PC-3 (cell line): ENCODE data around the gene UBR3. TPM values are rescaled to one million over a fixed set of nuclear protein-coding genes. Genes with fewer than 3 reads are reported as not detected.

Experiments
- ATAC-seq: fragments of 200-7000 bp; cut with Tn5 transposase; 2 replicates; pipeline ENCODE4 v1.9.1; 2020; ENCODE audit warnings: mild to moderate bottlenecking, moderate library complexity
- BruUV-seq: library from RNA; stranded (reverse); fragments of 400-500 nt; replicated peaks from 2 replicates; lab custom pipeline; 2021; lab: Mats Ljungman, UMichigan
- CTCF ChIA-PET: fragments of 300-600 bp; sonication (Branson Sonifier 250); formaldehyde crosslinking; loops from one replicate; lab custom pipeline; 2022; ENCODE audit warnings: antibody characterized with exemption; lab: Charles Lee
- POLR2A ChIA-PET: fragments of 300-600 bp; sonication (Branson Sonifier 250); formaldehyde crosslinking; loops from one replicate; lab custom pipeline; 2022; ENCODE audit warnings: antibody characterized with exemption; ENCODE audit not compliant: unreplicated experiment; lab: Charles Lee
- DNase-seq: peaks from one replicate; pipeline ENCODE4 v3.0.0-alpha.2; 2015
- H2AFZ ChIP-seq: fragments of 300-600 bp; sonication (generic); 2 replicates; pipeline ENCODE4 v1.6.0; 2016; ENCODE audit warnings: antibody characterized with exemption, low read length
- H3F3A ChIP-seq: fragments of 300-600 bp; sonication (generic); one replicate; pipeline ENCODE4 v1.6.0; 2017; ENCODE audit warnings: antibody characterized with exemption, low read length, control low read depth, mild to moderate bottlenecking; ENCODE audit not compliant: unreplicated experiment
- H3K27ac ChIP-seq: fragments of 300-600 bp; sonication (generic); 2 replicates; pipeline ENCODE4 v1.5.1; 2016; ENCODE audit warnings: mild to moderate bottlenecking, low read length
- H3K27me3 ChIP-seq: fragments of 300-600 bp; sonication (generic); 2 replicates; pipeline ENCODE4 v1.6.1; 2016; ENCODE audit warnings: low read length, mixed read lengths
- H3K36me3 ChIP-seq: fragments of 300-600 bp; sonication (generic); 2 replicates; pipeline ENCODE4 v1.6.1; 2016; ENCODE audit warnings: low read depth, mixed run types, low read length, mixed read lengths
- H3K4me1 ChIP-seq: fragments of 300-600 bp; sonication (generic); 2 replicates; pipeline ENCODE4 v1.5.1; 2016; ENCODE audit warnings: low read length; ENCODE audit not compliant: insufficient read depth
- H3K4me2 ChIP-seq: fragments of 300-600 bp; sonication (generic); 2 replicates; pipeline ENCODE4 v1.6.0; 2016; ENCODE audit warnings: low read length
- H3K4me3 ChIP-seq: fragments of 300-600 bp; sonication (generic); 2 replicates; pipeline ENCODE4 v1.5.1; 2016; ENCODE audit warnings: mild to moderate bottlenecking, low read length, mixed read lengths
- H3K79me2 ChIP-seq: fragments of 300-600 bp; sonication (generic); 2 replicates; pipeline ENCODE4 v1.6.1; 2017; ENCODE audit warnings: low read length, mixed read lengths
- H3K9ac ChIP-seq: fragments of 300-600 bp; sonication (generic); 2 replicates; pipeline ENCODE4 v1.6.0; 2016; ENCODE audit warnings: mild to moderate bottlenecking, low read length
- H3K9me2 ChIP-seq: fragments of 300-600 bp; sonication (generic); replicated peaks from 2 replicates; pipeline ENCODE4 v1.6.1; 2016; ENCODE audit warnings: mixed run types, low read length, mixed read lengths
- H3K9me3 ChIP-seq: fragments of 300-600 bp; sonication (generic); 2 replicates; pipeline ENCODE4 v1.6.1; 2016; ENCODE audit warnings: low read length, mixed read lengths
- H4K20me1 ChIP-seq: fragments of 300-600 bp; sonication (generic); 2 replicates; pipeline ENCODE4 v1.6.1; 2016; ENCODE audit warnings: low read length, mixed read lengths
- CTCF ChIP-seq: fragments of 300-600 bp; sonication (generic); conservative IDR thresholded peaks from 2 replicates; pipeline ENCODE4 v1.5.1; 2017; ENCODE audit warnings: antibody characterized with exemption, low read depth, mild to moderate bottlenecking, low read length
- EZH2 ChIP-seq: fragments of 300-600 bp; sonication (generic); IDR thresholded peaks from one replicate; pipeline ENCODE4 v1.6.1; 2017; ENCODE audit warnings: antibody characterized with exemption, mild to moderate bottlenecking, low read length; ENCODE audit not compliant: unreplicated experiment
- EZH2phosphoT487 ChIP-seq: fragments of 300-600 bp; sonication (generic); IDR thresholded peaks from 2 replicates; pipeline ENCODE4 v1.6.1; 2018; ENCODE audit warnings: mild to moderate bottlenecking, antibody characterized with exemption, low read length, borderline replicate concordance
- intact Hi-C: fragments of 100-400 bp; cut with micrococcal nuclease; formaldehyde crosslinking; loops from 2 replicates; pipeline ENCODE4 v1.9.0; 2023
- total RNA-seq: library from RNA; depleted of rRNA; stranded (reverse); fragments of >200 nt; gene quantifications from 2 replicates; pipeline ENCODE4 v1.2.3, GENCODE V29; 2014

UBR3 gene
- total RNA-seq, 1 experiment from 2014 or later, result 30.9 TPM

GRCh38 chr2:170056900-170057299 lies 229.6 kb downstream of the UBR3 start:
- no peak for TF ChIP-seq EZH2phosphoT487
- TF ChIP-seq CTCF, result no peak
- peaks cover 5% of the 10 kb centered on the region; the same call in 1 of the 2 replicates for H3K4me1 ChIP-seq
- H4K20me1 ChIP-seq, result no peaks in the 10 kb centered on the region
- no peak overlapping the region for H3K4me2 ChIP-seq
- no peak overlapping the region for H2AFZ ChIP-seq
- H3K4me3 ChIP-seq, result no peak overlapping the region
- no peaks in the 10 kb centered on the region; the same call in 1 of the 2 replicates for H3K36me3 ChIP-seq
- no peaks in the 10 kb centered on the region for H3K9me2 ChIP-seq
- H3K9me3 ChIP-seq, result no peaks in the 10 kb centered on the region
- intact Hi-C loops, result no loop called here
- peaks cover 6% of the 10 kb centered on the region for H3F3A ChIP-seq
- no peak overlapping the region for H3K27ac ChIP-seq
- H3K27me3 ChIP-seq, result no peaks in the 10 kb centered on the region
- H3K79me2 ChIP-seq, result no peaks in the 10 kb centered on the region
- BruUV-seq, result no TSS peak
- CTCF ChIA-PET, result no interaction called here
- ATAC-seq (no peak), DNase-seq (no peak)
- POLR2A ChIA-PET, result no interaction called here
- H3K9ac ChIP-seq, result no peak overlapping the region

GRCh38 chr2:170063456-170064235 lies 236.4 kb downstream of the UBR3 start:
- ATAC-seq (no peak), DNase-seq (no peak)
- no peaks in the 10 kb centered on the region; the same call in 1 of the 2 replicates for H3K36me3 ChIP-seq
- no TSS peak for BruUV-seq
- H3K4me2 ChIP-seq, result no peak overlapping the region
- H3K27ac ChIP-seq, result no peak overlapping the region
- intact Hi-C loops, result no loop called here
- no peaks in the 10 kb centered on the region for H3K79me2 ChIP-seq
- no peak overlapping the region for H3K4me3 ChIP-seq
- peaks cover 6% of the 10 kb centered on the region for H3F3A ChIP-seq
- TF ChIP-seq EZH2phosphoT487, result no peak
- H3K9me2 ChIP-seq, result no peaks in the 10 kb centered on the region
- H3K4me1 ChIP-seq, result no peaks in the 10 kb centered on the region
- H3K9me3 ChIP-seq, result no peaks in the 10 kb centered on the region
- no peak overlapping the region for H2AFZ ChIP-seq
- H3K9ac ChIP-seq, result no peak overlapping the region
- ChIA-PET POLR2A (no interaction called here), CTCF (no interaction called here)
- no peaks in the 10 kb centered on the region for H4K20me1 ChIP-seq
- no peaks in the 10 kb centered on the region for H3K27me3 ChIP-seq

- Histone ChIP-seq H3K4me2 (no peak overlapping the region), H3K9ac (no peak overlapping the region), H3K9me3 (no peaks in the 10 kb centered on the region), H3K4me3 (no peak overlapping the region), H2AFZ (no peak overlapping the region), H3K27me3 (no peaks in the 10 kb centered on the region), H3K36me3 (peaks cover 9% of the 10 kb centered on the region), H3K79me2 (no peaks in the 10 kb centered on the region), H3K4me1 (peaks cover 15% of the 10 kb centered on the region; the same call in 1 of the 2 replicates), H3F3A (no peaks in the 10 kb centered on the region), H3K27ac (no peak overlapping the region), H4K20me1 (no peaks in the 10 kb centered on the region), H3K9me2 (no peaks in the 10 kb centered on the region)
- intact Hi-C loops, result no loop called here
- ChIA-PET CTCF (no interaction called here), POLR2A (no interaction called here)
- no peak for DNase-seq
- ATAC-seq, result no peak
- TF ChIP-seq CTCF (no peak), EZH2phosphoT487 (no peak), EZH2 (no peak)
- BruUV-seq, result no TSS peak
Measured at GRCh38 chr2:170070778-170071177, 243.5 kb downstream of the UBR3 start.
